IgD-negative memory B cell (primary cell): ENCODE data around the gene GUSB. TPM values are rescaled to one million over a fixed set of nuclear protein-coding genes. Genes with fewer than 3 reads are reported as not detected.

Experiments
- H3K27ac Mint-ChIP-seq, 3 donors: one replicate each; pipeline ENCODE4 v1.8.0; 2020 to 2022; ENCODE audit warnings: mild to moderate bottlenecking in 3 of 3, mixed read lengths in 3 of 3, moderate library complexity in 1 of 3
- H3K27me3 Mint-ChIP-seq: one replicate; pipeline ENCODE4 v1.8.0; 2021; ENCODE audit warnings: mixed read lengths
- H3K36me3 Mint-ChIP-seq: one replicate; pipeline ENCODE4 v1.8.0; 2020; ENCODE audit warnings: mild to moderate bottlenecking, mixed read lengths
- H3K4me1 Mint-ChIP-seq, 3 donors: one replicate each; pipeline ENCODE4 v1.8.0; 2020 to 2022; ENCODE audit warnings: mixed read lengths in 3 of 3, mild to moderate bottlenecking in 1 of 3
- H3K4me3 Mint-ChIP-seq, 4 donors: one replicate each; pipeline ENCODE4 v1.8.0; 2020 to 2022; ENCODE audit warnings: mild to moderate bottlenecking in 4 of 4, mixed read lengths in 4 of 4, moderate library complexity in 3 of 4
- H3K9me3 Mint-ChIP-seq, 3 donors: one replicate each; pipeline ENCODE4 v1.8.0; 2020 to 2021; ENCODE audit warnings: mixed read lengths in 3 of 3, mild to moderate bottlenecking in 1 of 3
- polyA plus RNA-seq: library from polyadenylated mRNA; unstranded; fragments of 300-500 nt; fragmentation: Illumina TruSeq; gene quantifications from one replicate; pipeline ENCODE4 v1.2.3, GENCODE V29; 2021

Gene GUSB
- polyA plus RNA-seq, 1 donor from 2014 or later: 51.2 TPM

DNA sequence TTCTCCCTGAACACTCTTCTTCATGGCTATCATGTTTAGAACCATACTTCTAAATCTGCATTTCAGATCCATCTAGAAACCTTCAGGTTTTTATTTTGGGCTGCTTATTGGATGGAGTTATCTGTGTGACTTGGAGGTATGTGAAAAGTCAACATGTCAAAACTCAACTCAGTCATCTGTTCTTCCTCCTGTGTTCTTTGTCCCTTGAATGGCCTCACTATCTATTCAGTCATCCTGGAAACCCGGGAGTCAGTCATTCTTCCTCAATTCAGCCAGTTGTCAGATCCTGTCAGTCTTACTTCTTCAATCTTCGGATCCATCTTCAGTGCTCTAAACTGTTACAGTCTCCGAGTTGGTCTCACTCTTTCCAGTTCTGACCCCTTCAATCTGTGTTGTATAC lies 57.0 kb downstream of the GUSB start:
- H3K4me1 Mint-ChIP-seq: peaks cover 0 to 8% (median 4%) of the 10 kb centered on the region in 3 donors
- H3K36me3 Mint-ChIP-seq: peaks cover 7% of the 10 kb centered on the region
- no peak overlapping the region for H3K4me3 Mint-ChIP-seq
- H3K9me3 Mint-ChIP-seq: no peaks in the 10 kb centered on the region
- H3K27me3 Mint-ChIP-seq: no peaks in the 10 kb centered on the region
- H3K27ac Mint-ChIP-seq: peak overlapping the region in 1 of 3 donors; percentile 88

DNA sequence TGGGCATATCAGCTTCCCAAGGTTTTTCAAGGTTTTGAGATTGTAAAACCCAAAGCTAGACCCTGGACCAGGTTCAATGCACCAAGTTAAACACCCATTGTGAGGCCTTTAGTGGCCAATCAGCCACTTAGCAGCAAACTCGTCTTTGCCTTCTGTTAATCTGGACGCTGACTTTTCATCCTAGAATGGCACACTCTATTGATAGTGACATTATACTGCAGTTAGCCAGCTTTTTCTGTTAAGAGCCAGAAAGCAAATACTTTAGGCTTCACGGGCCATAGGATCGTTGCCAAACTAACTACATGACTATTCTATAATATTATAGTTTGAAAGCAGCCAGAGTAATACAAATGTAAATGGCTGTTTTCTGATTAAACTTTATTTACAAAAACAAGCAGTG lies 57.8 kb downstream of the GUSB start:
- Mint-ChIP-seq H3K36me3 (peaks cover 10% of the 10 kb centered on the region), H3K4me3 (no peak overlapping the region), H3K4me1 (peaks cover 0 to 9% (median 5%) of the 10 kb centered on the region in 3 donors), H3K27me3 (no peaks in the 10 kb centered on the region), H3K9me3 (no peaks in the 10 kb centered on the region), H3K27ac (no peak overlapping the region)

DNA sequence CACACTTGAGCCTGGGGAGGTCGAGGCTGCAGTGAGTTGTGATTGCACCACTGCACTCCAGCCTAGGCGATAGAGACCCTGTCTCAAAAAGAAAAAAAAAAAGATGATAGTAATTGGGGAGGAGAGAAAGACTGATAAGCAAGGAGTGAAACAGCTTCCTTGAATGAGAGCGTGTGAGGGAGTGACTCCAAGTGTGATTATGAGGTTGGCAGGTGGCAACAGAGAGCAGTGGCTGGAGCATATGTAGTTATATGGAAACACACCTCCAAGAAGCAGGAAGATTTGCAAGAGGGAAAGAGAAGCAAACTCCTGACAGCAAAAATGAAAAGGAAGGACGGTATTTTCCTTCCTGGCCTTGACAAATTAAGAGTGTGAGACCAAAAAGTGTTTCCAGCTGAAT lies 58.7 kb downstream of the GUSB start:
- H3K36me3 Mint-ChIP-seq: peaks cover 10% of the 10 kb centered on the region
- no peak overlapping the region for H3K4me3 Mint-ChIP-seq
- no peak overlapping the region for H3K27ac Mint-ChIP-seq
- no peaks in the 10 kb centered on the region for H3K27me3 Mint-ChIP-seq
- no peaks in the 10 kb centered on the region for H3K9me3 Mint-ChIP-seq
- H3K4me1 Mint-ChIP-seq: peaks cover 0 to 9% (median 5%) of the 10 kb centered on the region in 3 donors

DNA sequence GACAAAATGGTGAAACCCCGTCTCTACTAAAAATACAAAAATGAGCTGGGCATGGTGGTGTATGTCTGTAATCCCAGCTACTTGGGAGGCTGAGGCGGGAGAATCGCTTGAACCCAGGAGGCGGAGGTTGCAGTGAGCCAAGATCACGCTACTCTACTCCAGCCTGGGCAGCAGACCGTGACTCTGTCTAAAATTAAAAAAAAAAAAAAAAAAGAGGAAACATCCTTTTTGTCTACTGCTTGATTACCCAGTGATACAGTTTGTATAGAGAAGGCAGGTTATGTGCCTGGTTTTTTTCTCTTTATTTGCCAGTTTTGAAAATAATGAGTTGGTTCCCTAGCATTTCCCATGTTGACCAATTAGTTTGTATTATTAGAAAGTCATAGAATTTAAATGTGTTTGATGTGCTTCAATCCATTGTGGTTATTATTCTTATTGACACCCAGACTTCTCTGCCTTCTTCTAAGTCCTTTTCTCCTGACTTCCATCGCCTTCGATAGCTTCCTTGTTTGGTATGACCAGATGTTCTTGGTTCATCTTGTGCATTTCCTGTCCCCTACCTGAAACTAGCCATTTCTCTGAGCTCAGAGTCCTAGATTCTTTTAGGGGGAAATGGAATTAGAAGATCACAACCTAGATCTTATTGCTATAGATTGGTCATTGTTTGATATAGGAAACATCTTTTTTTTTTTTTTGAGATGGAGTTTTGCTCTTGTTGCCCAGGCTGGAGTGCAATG lies 65.9 kb downstream of the GUSB start:
- Mint-ChIP-seq H3K27ac (peak overlapping the region in 2 of 3 donors; percentile 63 to 78), H3K36me3 (peaks cover 9% of the 10 kb centered on the region), H3K27me3 (no peaks in the 10 kb centered on the region), H3K4me1 (peaks cover 9 to 22% (median 20%) of the 10 kb centered on the region in 3 donors), H3K4me3 (no peak overlapping the region), H3K9me3 (no peaks in the 10 kb centered on the region)

DNA sequence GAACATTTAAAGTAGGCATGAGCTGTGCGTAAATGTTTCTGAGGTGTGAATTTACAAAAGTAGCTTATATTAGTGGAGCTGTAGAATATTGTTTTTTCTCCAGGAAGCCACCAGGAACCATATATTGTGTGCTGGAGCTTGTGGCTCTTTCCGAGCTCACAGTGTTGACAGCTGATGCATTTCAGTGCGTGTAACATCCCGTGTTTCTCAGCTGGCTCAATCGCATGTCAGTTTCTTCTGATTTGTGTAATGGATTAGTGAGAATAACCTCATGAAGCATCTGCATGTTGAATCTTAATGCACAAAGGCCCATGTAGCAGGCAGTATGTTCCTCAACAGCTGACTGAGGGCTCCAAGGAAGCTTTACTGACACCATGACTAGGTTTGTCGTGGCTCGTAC lies 69.8 kb downstream of the GUSB start:
- H3K36me3 Mint-ChIP-seq: peaks cover 2% of the 10 kb centered on the region
- no peak overlapping the region for H3K27ac Mint-ChIP-seq
- peaks cover 7 to 23% (median 16%) of the 10 kb centered on the region in 3 donors for H3K4me1 Mint-ChIP-seq
- H3K9me3 Mint-ChIP-seq: no peaks in the 10 kb centered on the region
- no peak overlapping the region for H3K4me3 Mint-ChIP-seq
- H3K27me3 Mint-ChIP-seq: no peaks in the 10 kb centered on the region

Other genes with a start within 250 kb of the GUSB start
- gene VKORC1L1, start 109.1 kb downstream of the GUSB start, polyA plus RNA-seq: 3.0 TPM
- gene ASL, start 93.6 kb upstream of the GUSB start, polyA plus RNA-seq: 21.8 TPM
- 51.2 TPM for gene CRCP, start 132.6 kb upstream of the GUSB start, polyA plus RNA-seq
- 4.5 TPM for gene TPST1, start 223.1 kb upstream of the GUSB start, polyA plus RNA-seq